ENCODE data around the gene SLC9B2.

SLC9B2 gene

GRCh38 chr4:103021120-103021519, 55.4 kb downstream of the SLC9B2 start:
- DNase-seq (ENCODE audit: low read depth) = no peak
- no peak for TF ChIP-seq CTCF (conservative IDR thresholded peaks at IDR 0.05; ENCODE audit: low read depth, low read length)
- no peak overlapping the region for H3K4me3 ChIP-seq (ENCODE audit: low read depth, low read length)

GRCh38 chr4:103019308-103020124, 57.0 kb downstream of the SLC9B2 start, which contains the start of gene SLC9B1:
SLC9B1 (minus strand) TSS chr4:103019705; CDS start chr4:102991711, 27,994 bp downstream.
- no peak for TF ChIP-seq CTCF (conservative IDR thresholded peaks at IDR 0.05; ENCODE audit: low read depth, low read length)
- peak; percentile 99 for DNase-seq (ENCODE audit: low read depth)
- H3K4me3 ChIP-seq (ENCODE audit: low read depth, low read length) = peak within 1 kb of the TSS; percentile 61

DNA sequence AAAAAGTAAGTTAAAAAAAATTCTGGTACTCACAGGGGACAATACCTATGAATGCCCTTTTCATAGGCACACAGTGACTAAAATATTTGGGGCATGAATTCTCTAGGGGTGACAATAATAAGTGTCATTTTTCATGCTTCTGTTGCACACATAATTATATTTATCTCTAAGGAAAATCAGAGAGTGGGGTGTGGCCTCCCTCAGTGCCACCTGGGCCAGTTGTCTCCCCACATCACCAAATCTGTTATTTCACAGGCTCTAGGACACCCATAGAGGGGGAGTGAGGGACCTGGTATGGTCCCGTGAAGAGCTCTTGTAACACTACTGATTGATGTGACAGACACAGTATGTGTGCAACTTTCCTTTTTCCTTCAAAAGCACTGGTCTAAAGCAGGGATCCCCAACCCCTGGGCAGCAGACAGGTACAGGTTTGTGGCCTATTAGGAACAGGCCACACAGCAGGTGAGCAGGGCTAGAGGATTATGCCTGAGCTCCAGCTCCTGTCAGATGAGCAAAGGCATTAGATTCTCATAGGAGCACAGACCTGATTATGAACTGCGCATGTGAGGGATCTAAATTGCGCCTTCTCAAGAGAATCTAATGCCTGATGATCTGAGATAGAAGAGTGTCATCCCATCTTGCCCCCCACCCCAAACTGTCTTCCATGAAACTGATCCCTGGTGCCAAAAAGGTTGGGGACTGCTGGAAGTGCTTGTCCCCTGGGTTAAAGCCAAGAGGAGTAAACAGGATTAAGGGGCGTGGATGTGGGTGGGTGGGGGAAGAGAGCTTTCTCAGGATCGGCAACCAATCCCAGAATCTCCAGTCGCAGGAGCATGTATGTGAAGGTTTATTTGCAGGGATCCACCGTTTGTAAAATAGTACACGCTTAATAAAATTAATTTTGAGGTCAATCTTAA, 57.9 kb downstream of the SLC9B2 start:
- DNase-seq (ENCODE audit: low read depth) = no peak
- no peak for TF ChIP-seq CTCF (conservative IDR thresholded peaks at IDR 0.05; ENCODE audit: low read depth, low read length)
- peak overlapping the region; percentile 61 for H3K4me3 ChIP-seq (ENCODE audit: low read depth, low read length)

DNA sequence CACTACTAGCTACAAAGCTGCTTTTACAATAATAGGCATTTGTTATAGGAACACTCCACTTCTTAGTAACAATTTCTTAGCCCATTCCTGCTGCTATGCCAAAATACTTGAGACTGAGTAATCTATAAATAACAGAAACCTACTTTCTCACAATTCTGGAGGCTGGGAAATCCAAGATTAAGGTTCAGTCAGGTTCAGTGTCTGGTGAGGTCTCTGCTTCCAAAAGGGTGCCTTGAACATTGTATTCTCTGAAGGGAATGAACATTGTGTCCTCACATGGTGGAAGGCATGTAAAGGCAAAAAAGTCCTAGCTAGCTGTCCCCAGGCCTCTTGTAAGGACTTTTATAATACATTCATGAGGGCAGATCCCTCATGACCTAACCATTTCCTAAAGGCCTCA, 64.0 kb downstream of the SLC9B2 start:
- DNase-seq (ENCODE audit: low read depth) = peak; percentile 29
- no peak overlapping the region for H3K4me3 ChIP-seq (ENCODE audit: low read depth, low read length)

GRCh38 chr4:103012060-103012459, 64.5 kb downstream of the SLC9B2 start:
- TF ChIP-seq CTCF (conservative IDR thresholded peaks at IDR 0.05; ENCODE audit: low read depth, low read length) = no peak
- peak; percentile 94 for DNase-seq (ENCODE audit: low read depth)

More for the DNA sequence above, 64.0 kb downstream of the SLC9B2 start:
- no peak for TF ChIP-seq CTCF (conservative IDR thresholded peaks at IDR 0.05; ENCODE audit: low read depth, low read length)

GRCh38 chr4:103011378-103012025, 65.1 kb downstream of the SLC9B2 start:
- no peak for TF ChIP-seq CTCF (conservative IDR thresholded peaks at IDR 0.05; ENCODE audit: low read depth, low read length)
- no peak overlapping the region for H3K4me3 ChIP-seq (ENCODE audit: low read depth, low read length)
- peak; percentile 57 for DNase-seq (ENCODE audit: low read depth)

More at GRCh38 chr4:103012060-103012459, 64.5 kb downstream of the SLC9B2 start:
- no peak overlapping the region for H3K4me3 ChIP-seq (ENCODE audit: low read depth, low read length)

All from choroid plexus epithelial cell (primary cell).